Measurements from ENCODE around the gene CTNNA3.
"Not testable (repeated sequence)": the region's sequence is repeated elsewhere in the genome, so short reads cannot be mapped to it uniquely, and the experiment has no call there.

CTNNA3 gene

DNA sequence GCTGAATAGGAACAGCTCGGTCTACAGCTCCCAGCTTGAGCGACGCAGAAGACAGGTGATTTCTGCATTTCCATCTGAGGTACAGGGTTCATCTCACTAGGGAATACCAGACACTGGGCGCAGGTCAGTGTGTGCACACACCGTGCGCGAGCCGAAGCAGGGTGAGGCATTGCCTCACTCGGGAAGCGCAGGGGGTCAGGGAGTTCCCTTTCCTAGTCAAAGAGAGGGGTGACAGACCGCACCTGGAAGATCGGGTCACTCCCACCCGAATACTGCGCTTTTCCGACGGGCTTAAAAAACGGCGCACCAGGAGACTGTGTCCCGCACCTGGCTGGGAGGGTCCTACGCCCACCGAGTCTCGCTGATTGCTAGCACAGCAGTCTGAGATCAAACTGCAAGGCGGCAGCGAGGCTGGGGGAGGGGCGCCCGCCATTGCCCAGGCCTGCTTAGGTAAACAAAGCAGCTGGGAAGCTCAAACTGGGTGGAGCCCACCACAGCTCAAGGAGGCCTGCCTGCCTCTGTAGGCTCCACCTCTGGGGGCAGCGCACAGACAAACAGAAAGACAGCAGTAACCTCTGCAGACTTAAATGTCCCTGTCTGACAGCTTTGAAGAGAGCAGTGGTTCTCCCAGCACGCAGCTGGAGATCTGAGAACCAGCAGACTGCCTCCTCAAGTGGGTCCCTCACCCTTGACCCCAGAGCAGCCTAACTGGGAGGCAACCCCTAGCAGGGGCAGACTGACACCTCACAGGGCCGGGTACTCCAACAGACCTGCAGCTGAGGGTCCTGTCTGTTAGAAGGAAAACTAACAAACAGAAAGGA, 465.1 kb downstream of the CTNNA3 start:
- not testable (repeated sequence) for DNase-seq

GRCh38 chr10:67225226-67225625, 470.8 kb downstream of the CTNNA3 start:
- no peak for DNase-seq

- no peak for DNase-seq
Observed at GRCh38 chr10:67224553-67224952, 471.4 kb downstream of the CTNNA3 start.

- DNase-seq, result no peak
Observed at GRCh38 chr10:67222934-67223333, 473.1 kb downstream of the CTNNA3 start.

GRCh38 chr10:67221939-67222494, 474.0 kb downstream of the CTNNA3 start:
- DNase-seq, result no peak

GRCh38 chr10:67211680-67212079, 484.3 kb downstream of the CTNNA3 start:
- no peak for DNase-seq

DNA sequence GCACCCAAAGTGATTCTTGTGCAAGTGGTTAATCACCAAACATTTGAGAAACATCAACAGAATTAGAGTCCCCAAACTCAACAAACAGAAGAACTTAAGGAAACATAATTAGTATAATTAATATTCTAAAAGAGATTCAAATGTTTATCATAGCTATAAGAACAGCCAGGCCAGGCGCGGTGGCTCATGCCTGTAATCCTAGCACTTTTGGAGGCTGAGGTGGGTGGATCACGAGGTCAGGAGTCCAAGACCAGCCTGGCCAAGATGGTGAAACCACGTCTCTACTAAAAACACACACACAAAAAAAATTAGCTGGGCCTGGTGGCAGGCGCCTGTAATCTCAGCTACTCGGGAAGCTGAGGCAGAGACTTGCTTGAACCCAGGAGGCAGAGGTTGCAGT, 488.1 kb downstream of the CTNNA3 start:
- not testable (repeated sequence) for DNase-seq

- DNase-seq, result no peak
Observed at GRCh38 chr10:67200913-67201564, 495.0 kb downstream of the CTNNA3 start.

DNA sequence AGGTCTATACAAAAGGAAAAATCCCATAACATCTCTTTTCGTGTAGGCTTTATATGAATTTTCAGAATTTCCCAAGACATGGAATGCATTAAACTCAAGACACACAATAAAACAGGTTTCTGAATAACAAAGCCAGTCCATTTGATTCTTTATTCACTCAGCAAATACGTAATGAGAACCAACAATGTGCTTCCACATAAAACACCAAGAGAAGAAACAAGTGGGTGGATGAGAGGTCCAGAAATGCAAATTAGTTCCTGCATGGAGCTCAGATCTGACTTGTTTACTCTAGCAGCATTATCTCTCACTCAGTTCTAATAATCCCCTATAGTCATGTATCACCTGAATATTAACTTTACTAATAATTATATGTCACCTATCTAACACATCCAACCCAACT, 520.6 kb downstream of the CTNNA3 start:
- DNase-seq, result no peak

DNA sequence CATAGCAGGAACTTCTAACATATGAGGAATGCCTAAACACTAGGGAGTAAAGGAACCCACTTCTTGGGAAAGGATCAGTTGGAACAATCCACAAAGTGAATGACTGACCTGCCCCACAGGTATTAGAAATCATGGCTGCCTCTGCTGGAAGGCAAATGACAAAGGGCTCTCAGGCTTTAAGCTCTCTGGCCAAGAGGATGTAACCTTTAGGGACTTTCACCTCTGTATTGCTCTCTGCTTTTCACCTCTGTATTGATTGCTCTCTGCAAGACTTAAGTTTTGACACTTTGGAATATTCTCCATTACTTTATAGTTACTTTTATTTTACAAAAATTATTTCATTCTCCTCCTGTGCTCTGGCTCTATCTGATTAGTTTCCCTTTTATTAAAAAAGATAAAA, 522.2 kb downstream of the CTNNA3 start:
- no peak for DNase-seq

DNA sequence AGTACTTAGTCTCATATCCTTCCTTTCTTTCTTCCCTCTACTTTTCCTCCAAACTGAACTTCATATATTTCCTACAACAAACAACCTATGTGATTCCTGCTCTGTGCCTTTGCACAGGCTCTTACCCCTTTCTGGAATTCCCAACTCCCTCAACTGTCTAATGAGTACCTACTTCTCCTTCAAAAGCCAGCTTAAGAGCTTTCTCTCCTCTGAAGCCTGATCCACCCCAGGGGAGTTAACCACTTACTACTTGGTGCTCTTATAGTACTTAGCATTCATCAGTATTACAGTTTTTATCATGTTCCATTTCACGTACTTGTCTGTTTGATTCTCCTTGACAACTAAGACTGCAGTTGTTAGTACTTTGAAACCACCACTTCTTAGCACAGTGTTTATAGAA, 524.0 kb downstream of the CTNNA3 start:
- no peak for DNase-seq

- DNase-seq, result no peak
Observed at GRCh38 chr10:67156239-67156638, 539.8 kb downstream of the CTNNA3 start.

DNA sequence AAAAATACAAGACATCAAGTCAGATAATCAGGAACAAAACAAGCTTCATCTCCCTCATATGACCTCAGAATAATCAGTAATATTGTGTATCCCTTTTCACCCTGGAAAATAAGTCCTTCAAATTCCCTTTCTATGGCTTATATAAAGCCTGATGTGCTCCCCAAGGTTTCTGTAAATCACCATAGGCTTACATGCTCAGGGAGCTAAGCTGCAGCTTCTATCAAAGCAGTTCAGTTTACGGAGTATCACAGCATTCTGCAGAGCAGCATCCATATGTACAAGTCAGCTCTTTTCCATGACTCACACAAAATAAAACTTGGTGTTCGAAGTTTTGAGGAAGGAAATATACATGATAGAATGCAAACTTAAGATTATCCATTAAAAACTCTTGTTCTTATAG, 544.5 kb downstream of the CTNNA3 start:
- DNase-seq, result no peak

GRCh38 chr10:67144530-67144929, 551.5 kb downstream of the CTNNA3 start:
- no peak for DNase-seq

GRCh38 chr10:67141300-67141699, 554.7 kb downstream of the CTNNA3 start:
- no peak for DNase-seq

DNA sequence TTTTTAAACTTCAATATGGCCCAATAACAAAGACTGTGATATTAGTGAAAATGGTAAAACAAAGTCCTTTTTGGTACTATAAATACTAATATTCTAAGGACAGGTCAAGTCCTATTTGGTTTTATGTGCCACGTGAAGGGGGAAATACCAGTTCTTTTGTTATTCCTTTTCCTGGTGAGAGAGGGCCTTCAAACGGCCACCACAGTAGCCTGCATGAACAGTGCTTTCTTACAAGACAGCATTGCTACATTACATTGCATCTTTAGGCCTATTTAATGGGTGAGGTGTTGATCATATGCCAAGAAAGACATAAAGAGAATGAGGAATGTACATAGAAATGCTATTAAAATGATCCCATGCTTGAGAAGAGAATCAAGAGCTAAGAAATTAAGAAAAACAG, 555.4 kb downstream of the CTNNA3 start:
- no peak for DNase-seq

- DNase-seq, result no peak
Observed at GRCh38 chr10:67127441-67127840, 568.6 kb downstream of the CTNNA3 start.

DNA sequence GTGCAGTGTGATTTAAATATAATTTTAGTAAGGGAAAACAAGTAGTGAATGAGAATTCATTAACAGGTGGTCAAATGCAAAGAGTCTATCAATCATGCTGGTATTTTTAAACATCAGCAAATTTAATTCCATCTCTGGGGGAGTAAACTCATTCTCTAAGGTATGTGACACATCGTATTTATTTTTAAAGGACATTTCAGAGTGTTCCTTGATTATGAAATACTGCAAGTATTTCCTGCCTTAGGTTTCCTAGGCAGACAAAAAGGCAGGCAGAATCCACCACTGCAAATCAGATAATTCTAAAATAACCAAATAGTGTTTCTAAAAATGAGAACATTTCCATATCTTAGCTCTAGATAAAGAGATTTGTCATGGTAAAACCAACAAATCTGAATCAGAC, 576.3 kb downstream of the CTNNA3 start:
- DNase-seq, result no peak

- no peak for DNase-seq
Observed at GRCh38 chr10:67115972-67116371, 580.0 kb downstream of the CTNNA3 start.

- no peak for DNase-seq
Observed at GRCh38 chr10:67114945-67115344, 581.0 kb downstream of the CTNNA3 start.

- DNase-seq, result no peak
Observed at GRCh38 chr10:67112765-67113164, 583.2 kb downstream of the CTNNA3 start.

- no peak for DNase-seq
Observed at GRCh38 chr10:67110286-67110685, 585.7 kb downstream of the CTNNA3 start.

DNA sequence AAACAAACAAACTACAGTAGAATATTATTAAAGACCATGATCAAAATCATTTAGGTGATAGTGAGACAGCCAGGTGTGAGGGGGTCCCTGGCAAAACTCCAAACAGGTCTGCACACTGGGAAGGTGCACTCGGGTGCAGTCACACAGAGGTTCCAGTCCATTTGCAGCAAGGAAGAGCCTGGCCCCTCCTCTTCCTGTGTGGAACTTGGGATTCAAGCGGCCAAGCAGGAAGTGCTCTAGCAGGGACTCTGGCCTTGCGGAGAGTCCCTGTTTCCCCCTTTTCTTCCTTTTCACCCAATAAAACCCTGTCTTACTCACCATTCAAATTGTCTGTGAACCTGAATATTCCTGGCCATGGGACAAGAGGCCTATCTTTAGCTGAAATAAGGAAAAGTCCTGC, 588.3 kb downstream of the CTNNA3 start:
- DNase-seq, result no peak

GRCh38 chr10:67100951-67101350, 595.0 kb downstream of the CTNNA3 start:
- no peak for DNase-seq
